ENCODE results near the gene EXT2.
A peak's percentile ranks its signal among the peaks of the same experiment; 100 is the strongest.

The EXT2 gene

DNA sequence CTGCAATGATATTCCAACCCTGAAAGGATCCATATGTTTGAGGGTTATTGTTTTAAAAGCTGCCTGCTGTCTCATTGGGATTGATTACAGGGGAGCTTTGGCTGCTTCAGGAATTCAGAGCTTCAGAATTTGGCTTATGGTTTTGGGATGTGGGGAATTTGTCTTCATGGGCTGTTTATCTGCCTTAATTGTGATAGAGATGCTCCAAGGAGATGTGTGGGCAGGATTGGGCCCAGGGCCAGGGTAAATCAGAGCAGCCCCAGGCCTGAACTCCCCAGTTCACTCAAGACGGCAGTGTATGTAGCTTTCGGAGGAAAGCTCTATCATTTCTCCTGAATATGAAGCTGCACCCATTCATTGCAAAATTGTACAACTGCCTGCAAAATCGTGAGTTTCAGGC, 126.0 kb downstream of the EXT2 start:
- in situ Hi-C loops (cut with MboI; ENCODE audit: low pct_unique_long_range_greater_than_20kb, low sequenced_read_pairs), result no loop called here

GRCh38 chr11:44221992-44222391, 126.5 kb downstream of the EXT2 start:
- DNase-seq, result peak; percentile 3
- in situ Hi-C loops (cut with MboI; ENCODE audit: low pct_unique_long_range_greater_than_20kb, low sequenced_read_pairs), result no loop called here

More for the DNA sequence above, 126.0 kb downstream of the EXT2 start:
- no peak for DNase-seq

DNA sequence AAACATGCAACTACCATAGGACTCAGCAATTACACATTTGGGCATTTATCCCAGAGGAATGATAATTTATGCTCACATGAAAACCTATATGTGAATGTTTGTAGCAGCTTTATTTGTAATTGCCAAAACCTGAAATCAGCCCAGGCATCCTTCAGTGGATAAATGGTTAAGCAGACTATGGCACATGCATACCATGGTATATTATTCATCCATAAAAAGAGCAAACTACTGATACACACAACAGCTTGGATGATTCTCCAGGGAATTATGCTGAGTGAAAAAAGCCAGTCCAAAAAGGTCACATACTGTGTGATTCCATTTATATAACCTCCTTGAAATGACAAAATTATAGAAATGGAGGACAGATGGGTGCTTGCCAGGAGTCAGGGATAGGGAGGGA, 127.8 kb downstream of the EXT2 start:
- DNase-seq, result no peak
- in situ Hi-C loops (cut with MboI; ENCODE audit: low pct_unique_long_range_greater_than_20kb, low sequenced_read_pairs), result no loop called here

- no peak for DNase-seq
- in situ Hi-C loops (cut with MboI; ENCODE audit: low pct_unique_long_range_greater_than_20kb, low sequenced_read_pairs), result no loop called here
These were observed 129.5 kb downstream of the EXT2 start for GRCh38 chr11:44224867-44225501.

DNA sequence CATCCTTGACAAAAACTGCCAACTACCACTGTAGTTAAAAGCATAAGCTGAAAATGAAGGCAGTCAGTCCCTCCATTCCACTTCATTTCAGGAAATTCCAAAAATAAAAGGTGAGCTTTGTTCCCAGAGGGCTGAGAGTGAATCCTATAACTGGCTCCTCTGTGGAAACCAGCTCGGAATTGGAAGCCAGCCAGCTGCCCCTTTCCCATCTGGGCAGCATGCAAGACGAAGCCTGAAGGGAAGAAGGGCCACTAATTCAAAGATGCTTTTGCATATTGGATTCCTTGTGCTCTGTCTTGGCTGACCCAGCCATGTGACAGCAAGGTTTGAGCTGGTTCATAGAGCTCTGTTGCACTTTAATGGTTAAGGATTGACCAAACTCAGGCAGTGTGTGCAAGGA, 131.0 kb downstream of the EXT2 start:
- in situ Hi-C loops (cut with MboI; ENCODE audit: low pct_unique_long_range_greater_than_20kb, low sequenced_read_pairs), result no loop called here
- no peak for DNase-seq

DNA sequence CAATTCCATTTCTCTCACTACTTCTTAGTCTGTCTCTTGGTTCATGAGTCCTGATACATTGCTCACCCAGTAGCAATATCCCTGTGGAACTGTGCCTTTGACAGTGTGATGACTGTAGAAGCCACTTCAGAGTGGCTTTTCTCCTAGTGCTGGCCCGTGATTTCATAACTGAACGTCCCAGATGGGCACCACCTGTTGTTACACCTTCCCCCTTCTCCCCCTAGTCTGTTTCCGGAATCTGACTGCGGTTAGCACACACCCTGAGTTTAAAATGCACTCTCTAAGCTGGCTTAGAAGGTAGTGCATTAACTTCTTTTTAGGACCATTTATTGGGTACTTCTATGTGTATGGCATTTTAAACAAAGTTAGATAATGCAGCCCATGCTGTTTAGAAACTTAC, 131.5 kb downstream of the EXT2 start:
- no peak for DNase-seq
- in situ Hi-C loops (cut with MboI; ENCODE audit: low pct_unique_long_range_greater_than_20kb, low sequenced_read_pairs), result no loop called here

GRCh38 chr11:44228379-44228778, 132.9 kb downstream of the EXT2 start:
- in situ Hi-C loops (cut with MboI; ENCODE audit: low pct_unique_long_range_greater_than_20kb, low sequenced_read_pairs), result no loop called here

GRCh38 chr11:44229098-44229497, 133.6 kb downstream of the EXT2 start:
- DNase-seq, result no peak
- in situ Hi-C loops (cut with MboI; ENCODE audit: low pct_unique_long_range_greater_than_20kb, low sequenced_read_pairs), result no loop called here

More at GRCh38 chr11:44228379-44228778, 132.9 kb downstream of the EXT2 start:
- no peak for DNase-seq

DNA sequence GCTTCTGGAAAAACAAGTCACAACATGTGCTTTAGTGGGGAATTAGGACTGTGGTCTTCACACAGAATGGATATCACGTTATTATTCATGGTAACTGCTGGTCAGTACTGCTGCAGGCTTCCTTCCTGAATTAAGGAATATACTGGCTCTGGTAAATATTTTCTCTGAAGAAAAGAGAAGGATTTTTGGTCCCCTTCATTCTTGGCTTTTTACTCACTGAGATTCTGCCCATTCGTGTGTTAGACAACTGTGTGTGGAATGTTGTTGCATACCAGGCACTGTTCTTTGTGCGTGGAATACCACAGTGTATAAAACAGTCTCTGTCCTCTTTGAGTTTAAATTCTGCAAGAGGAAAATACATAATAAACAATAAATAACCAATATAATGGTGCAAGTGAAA, 134.1 kb downstream of the EXT2 start:
- no peak for DNase-seq
- in situ Hi-C loops (cut with MboI; ENCODE audit: low pct_unique_long_range_greater_than_20kb, low sequenced_read_pairs), result no loop called here

DNA sequence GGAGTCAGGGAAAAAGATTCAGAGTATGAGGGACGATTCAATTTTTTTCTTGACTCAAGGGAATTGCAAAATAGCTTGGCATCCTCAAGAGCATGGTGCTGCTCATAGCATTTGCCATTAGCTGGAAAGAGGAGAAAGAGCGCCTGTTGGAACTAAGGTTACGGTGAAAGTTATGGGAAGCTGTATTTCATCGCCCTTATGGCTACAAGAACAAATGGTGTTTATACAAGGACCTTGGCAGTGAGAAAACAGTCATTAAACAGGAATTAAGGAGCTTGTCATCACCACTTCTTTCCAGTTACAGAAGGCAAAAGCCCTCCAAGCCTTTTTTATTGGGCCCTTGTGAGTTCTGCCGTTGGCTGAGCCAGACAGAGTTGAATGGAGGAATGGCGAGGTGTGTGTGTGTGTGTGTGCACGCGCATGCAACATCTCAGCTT, 140.3 kb downstream of the EXT2 start:
- DNase-seq, result no peak
- in situ Hi-C loops (cut with MboI; ENCODE audit: low pct_unique_long_range_greater_than_20kb, low sequenced_read_pairs), result no loop called here

GRCh38 chr11:44236296-44236695, 140.8 kb downstream of the EXT2 start:
- in situ Hi-C loops (cut with MboI; ENCODE audit: low pct_unique_long_range_greater_than_20kb, low sequenced_read_pairs), result no loop called here

DNA sequence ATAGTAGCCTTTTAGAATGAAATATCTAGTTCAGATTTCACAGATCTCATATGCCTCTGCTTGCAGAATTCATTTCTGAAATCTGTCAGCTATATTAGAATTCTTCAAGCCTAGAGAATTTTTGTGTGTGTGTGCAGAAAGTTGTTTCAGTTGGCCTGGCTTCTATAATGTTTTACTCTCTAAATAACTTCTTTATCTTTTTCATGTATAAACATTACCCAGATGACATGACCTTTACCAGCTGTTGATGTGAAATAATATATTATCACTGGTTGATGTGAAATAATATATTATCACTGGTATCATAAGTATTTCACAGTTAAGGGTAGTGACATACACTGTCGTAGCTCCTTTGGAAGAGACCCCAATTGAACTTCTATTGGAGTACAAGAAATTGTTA, 141.7 kb downstream of the EXT2 start:
- in situ Hi-C loops (cut with MboI; ENCODE audit: low pct_unique_long_range_greater_than_20kb, low sequenced_read_pairs), result no loop called here
- no peak for DNase-seq

More at GRCh38 chr11:44236296-44236695, 140.8 kb downstream of the EXT2 start:
- DNase-seq, result no peak

GRCh38 chr11:44241851-44242250, 146.4 kb downstream of the EXT2 start:
- DNase-seq, result no peak
- in situ Hi-C loops (cut with MboI; ENCODE audit: low pct_unique_long_range_greater_than_20kb, low sequenced_read_pairs), result no loop called here

GRCh38 chr11:44243086-44243485, 147.6 kb downstream of the EXT2 start:
- no peak for DNase-seq
- in situ Hi-C loops (cut with MboI; ENCODE audit: low pct_unique_long_range_greater_than_20kb, low sequenced_read_pairs), result no loop called here

DNA sequence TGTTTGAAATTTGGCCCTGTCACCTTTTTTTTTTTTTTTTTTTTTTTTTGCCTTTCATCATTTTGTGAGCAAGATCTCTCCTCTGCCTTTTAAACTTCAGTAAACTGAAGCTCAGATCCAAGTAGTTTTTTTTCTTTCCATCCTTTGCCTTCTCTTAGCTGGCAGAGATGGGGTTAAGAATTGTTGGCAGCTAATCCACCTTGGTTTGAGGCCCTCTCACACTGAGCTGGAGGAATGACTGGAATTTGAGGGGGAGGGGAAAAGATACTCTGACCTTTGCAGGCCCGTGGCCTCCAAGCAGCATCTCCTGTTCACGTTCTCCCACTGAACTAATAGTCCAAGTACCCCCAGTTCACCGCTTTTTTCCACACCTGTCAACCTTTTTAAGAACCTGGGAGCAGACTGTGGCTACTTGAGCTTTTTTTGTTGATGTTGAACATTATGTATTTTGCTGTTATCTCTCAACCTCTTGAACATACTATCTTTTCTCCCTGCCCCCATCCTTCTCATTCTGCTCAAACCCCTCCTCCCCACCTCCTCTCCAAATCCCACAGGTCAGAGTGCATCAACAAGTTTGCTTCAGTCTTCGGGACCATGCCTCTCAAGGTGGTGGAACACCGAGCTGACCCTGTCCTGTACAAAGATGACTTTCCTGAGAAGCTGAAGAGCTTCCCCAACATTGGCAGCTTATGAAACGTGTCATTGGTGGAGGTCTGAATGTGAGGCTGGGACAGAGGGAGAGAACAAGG, 148.3 kb downstream of the EXT2 start:
- DNase-seq, result no peak
- in situ Hi-C loops (cut with MboI; ENCODE audit: low pct_unique_long_range_greater_than_20kb, low sequenced_read_pairs), result no loop called here

- DNase-seq, result no peak
- in situ Hi-C loops (cut with MboI; ENCODE audit: low pct_unique_long_range_greater_than_20kb, low sequenced_read_pairs), result no loop called here
These were observed 149.3 kb downstream of the EXT2 start for GRCh38 chr11:44244639-44245310.

DNA sequence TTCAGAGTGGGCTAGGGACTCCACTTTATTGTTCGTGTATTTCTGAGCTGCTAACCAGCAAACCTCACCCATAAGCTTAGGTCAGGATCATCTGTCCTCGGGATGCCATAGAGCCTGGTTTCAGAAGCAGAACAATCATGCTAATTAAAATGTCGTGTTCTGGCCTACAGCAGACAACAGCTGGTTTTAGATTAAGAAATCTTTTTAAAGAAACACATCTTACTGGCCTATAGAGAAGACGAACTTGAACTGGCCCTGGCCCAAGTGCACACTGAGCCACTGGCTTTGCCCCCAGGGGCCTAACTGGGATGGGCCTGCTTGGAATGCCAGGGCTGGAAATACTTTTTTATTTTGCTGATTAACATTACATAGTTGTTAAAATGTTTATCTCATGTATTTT, 151.2 kb downstream of the EXT2 start:
- in situ Hi-C loops (cut with MboI; ENCODE audit: low pct_unique_long_range_greater_than_20kb, low sequenced_read_pairs), result no loop called here
- no peak for DNase-seq

GRCh38 chr11:44247508-44247907, 152.0 kb downstream of the EXT2 start:
- no peak for DNase-seq
- in situ Hi-C loops (cut with MboI; ENCODE audit: low pct_unique_long_range_greater_than_20kb, low sequenced_read_pairs), result no loop called here

DNA sequence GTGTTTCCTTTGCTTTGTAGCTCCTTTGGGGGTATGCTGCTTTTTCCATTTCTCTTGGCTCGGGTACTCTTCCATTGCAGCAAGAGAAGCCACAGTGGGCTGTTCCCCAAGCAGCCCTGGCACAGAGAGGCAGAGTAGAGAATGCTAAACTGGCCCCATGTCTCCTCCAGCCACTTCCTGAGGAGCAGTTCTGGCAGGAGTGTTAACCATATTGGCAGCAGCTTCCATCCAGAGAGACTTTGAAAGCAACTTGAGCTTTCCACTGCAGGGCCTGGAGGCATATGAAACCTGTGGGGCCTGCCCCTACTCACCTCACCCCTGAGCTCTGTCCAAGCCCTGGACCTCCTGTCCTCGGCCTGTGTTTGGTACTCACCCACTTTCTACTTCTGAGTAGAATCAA, 152.6 kb downstream of the EXT2 start:
- DNase-seq, result no peak
- in situ Hi-C loops (cut with MboI; ENCODE audit: low pct_unique_long_range_greater_than_20kb, low sequenced_read_pairs), result no loop called here

DNA sequence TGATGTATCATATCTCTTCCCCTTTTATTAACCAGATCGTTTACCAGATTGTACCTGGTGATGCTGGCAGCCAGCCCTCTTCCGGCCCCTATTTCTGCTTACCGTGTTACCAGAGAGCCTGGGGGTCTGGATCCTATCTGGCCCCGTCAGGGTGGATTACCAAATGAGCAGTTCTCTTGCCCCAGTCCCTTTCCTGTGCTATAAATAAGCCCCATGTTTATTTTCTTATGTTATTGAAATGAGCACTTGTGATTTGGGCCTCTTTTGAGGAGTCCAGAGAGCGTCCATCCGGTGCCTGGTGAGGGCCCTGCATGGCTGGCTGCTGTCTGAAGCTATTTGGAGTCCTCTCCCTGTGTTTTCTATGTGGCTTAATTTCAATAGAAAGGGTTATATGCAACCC, 154.9 kb downstream of the EXT2 start:
- in situ Hi-C loops (cut with MboI; ENCODE audit: low pct_unique_long_range_greater_than_20kb, low sequenced_read_pairs), result no loop called here
- no peak for DNase-seq

Measured in KBM-7 (cell line).